Breast epithelium (tissue), 3 donors: ENCODE results near the gene NEDD4L.

Experiments used
- CTCF ChIP-seq, 3 donors: fragments of 450-650 bp; IDR thresholded peaks; one replicate each; pipeline ENCODE4 v1.5.1; 2016 to 2017; ENCODE audit warnings: antibody characterized with exemption in 3 of 3, mild to moderate bottlenecking in 3 of 3, moderate library complexity in 3 of 3
- POLR2A ChIP-seq: fragments of 450-650 bp; IDR thresholded peaks from one replicate; pipeline ENCODE4 v1.6.1; 2016; ENCODE audit warnings: antibody characterized with exemption, mild to moderate bottlenecking, moderate library complexity
- POLR2AphosphoS5 ChIP-seq, 3 donors: sonication (generic); formaldehyde crosslinking; IDR thresholded peaks; one replicate each; pipeline ENCODE4 v1.6.1; 2017; ENCODE audit warnings: antibody characterized with exemption in 3 of 3

GRCh38 chr18:58222432-58223125, 178.6 kb downstream of the NEDD4L start:
- TF ChIP-seq CTCF (IDR thresholded peaks at IDR 0.05): no peak
- no peak for TF ChIP-seq POLR2AphosphoS5 (IDR thresholded peaks at IDR 0.05)
- TF ChIP-seq POLR2A: no peak
